LNCAP (cell line): ENCODE measurements around the gene S100B.

Experiments
- CTCF ChIP-seq: fragments of 450-650 bp; IDR thresholded peaks from 2 replicates; pipeline ENCODE4 v1.5.1; 2017; ENCODE audit warnings: mild to moderate bottlenecking

Gene S100B

GRCh38 chr21:46618738-46619379 is 14.0 kb upstream of the S100B start:
- no peak for TF ChIP-seq CTCF

- TF ChIP-seq CTCF = no peak
Measured at GRCh38 chr21:46617267-46618051, 12.6 kb upstream of the S100B start.

GRCh38 chr21:46616656-46617055 is 11.8 kb upstream of the S100B start:
- no peak for TF ChIP-seq CTCF

- no peak for TF ChIP-seq CTCF
Measured at GRCh38 chr21:46616050-46616449, 11.2 kb upstream of the S100B start.

- no peak for TF ChIP-seq CTCF
Measured at GRCh38 chr21:46613391-46613790, 8.5 kb upstream of the S100B start.

- TF ChIP-seq CTCF = no peak
Measured at GRCh38 chr21:46610018-46610701, 5.3 kb upstream of the S100B start.

GRCh38 chr21:46608672-46609111 is 3.8 kb upstream of the S100B start:
- no peak for TF ChIP-seq CTCF
